Neural cell (in vitro differentiated cells): ENCODE measurements around the gene EP400.

Experiments
- EP300 ChIP-seq: fragments of 450-650 bp; conservative IDR thresholded peaks from 2 replicates; pipeline ENCODE4 v1.6.1; 2014; ENCODE audit warnings: antibody characterized with exemption, mild to moderate bottlenecking, moderate library complexity; ENCODE audit not compliant: poor library complexity, severe bottlenecking
- EZH2 ChIP-seq: fragments of 200-600, 300-800 bp; shearing (Covaris generic), sonication (generic); IDR thresholded peaks from 2 replicates; pipeline ENCODE4 v1.6.1; 2014; ENCODE audit warnings: antibody characterized with exemption, low read length, borderline replicate concordance, mild to moderate bottlenecking; ENCODE audit not compliant: insufficient read depth, poor library complexity, severe bottlenecking
- MXI1 ChIP-seq: fragments of 450-650 bp; conservative IDR thresholded peaks from 2 replicates; pipeline ENCODE4 v1.6.1; 2014; ENCODE audit warnings: antibody characterized with exemption, mild to moderate bottlenecking; ENCODE audit not compliant: poor library complexity, severe bottlenecking
- POLR2AphosphoS5 ChIP-seq: IDR thresholded peaks from 2 replicates; pipeline ENCODE4 v1.6.1; 2012
- RAD21 ChIP-seq: fragments of 450-650 bp; conservative IDR thresholded peaks from 2 replicates; pipeline ENCODE4 v1.6.1; 2014; ENCODE audit warnings: antibody characterized with exemption, mild to moderate bottlenecking, moderate library complexity
- SMC3 ChIP-seq: fragments of 450-650 bp; conservative IDR thresholded peaks from 2 replicates; pipeline ENCODE4 v1.6.1; 2014; ENCODE audit warnings: antibody characterized with exemption, mild to moderate bottlenecking, moderate library complexity; ENCODE audit not compliant: poor library complexity
- TAF1 ChIP-seq: IDR thresholded peaks from 2 replicates; pipeline ENCODE4 v1.6.1; 2012; ENCODE audit warnings: low read depth
- TF ChIP-seq, protein P1 (sequence below): fragments of 450-650 bp; IDR thresholded peaks from 2 replicates; pipeline ENCODE4 v1.5.1; 2014; ENCODE audit warnings: antibody characterized with exemption, mild to moderate bottlenecking, moderate library complexity; ENCODE audit not compliant: poor library complexity, severe bottlenecking
- TF ChIP-seq, protein P2 (sequence below): IDR thresholded peaks from 2 replicates; pipeline ENCODE4 v1.6.1; 2012; ENCODE audit warnings: borderline replicate concordance

- TF ChIP-seq, protein P1, sequence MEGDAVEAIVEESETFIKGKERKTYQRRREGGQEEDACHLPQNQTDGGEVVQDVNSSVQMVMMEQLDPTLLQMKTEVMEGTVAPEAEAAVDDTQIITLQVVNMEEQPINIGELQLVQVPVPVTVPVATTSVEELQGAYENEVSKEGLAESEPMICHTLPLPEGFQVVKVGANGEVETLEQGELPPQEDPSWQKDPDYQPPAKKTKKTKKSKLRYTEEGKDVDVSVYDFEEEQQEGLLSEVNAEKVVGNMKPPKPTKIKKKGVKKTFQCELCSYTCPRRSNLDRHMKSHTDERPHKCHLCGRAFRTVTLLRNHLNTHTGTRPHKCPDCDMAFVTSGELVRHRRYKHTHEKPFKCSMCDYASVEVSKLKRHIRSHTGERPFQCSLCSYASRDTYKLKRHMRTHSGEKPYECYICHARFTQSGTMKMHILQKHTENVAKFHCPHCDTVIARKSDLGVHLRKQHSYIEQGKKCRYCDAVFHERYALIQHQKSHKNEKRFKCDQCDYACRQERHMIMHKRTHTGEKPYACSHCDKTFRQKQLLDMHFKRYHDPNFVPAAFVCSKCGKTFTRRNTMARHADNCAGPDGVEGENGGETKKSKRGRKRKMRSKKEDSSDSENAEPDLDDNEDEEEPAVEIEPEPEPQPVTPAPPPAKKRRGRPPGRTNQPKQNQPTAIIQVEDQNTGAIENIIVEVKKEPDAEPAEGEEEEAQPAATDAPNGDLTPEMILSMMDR: no peak
- no peak for TF ChIP-seq EZH2
- TF ChIP-seq, protein P2, sequence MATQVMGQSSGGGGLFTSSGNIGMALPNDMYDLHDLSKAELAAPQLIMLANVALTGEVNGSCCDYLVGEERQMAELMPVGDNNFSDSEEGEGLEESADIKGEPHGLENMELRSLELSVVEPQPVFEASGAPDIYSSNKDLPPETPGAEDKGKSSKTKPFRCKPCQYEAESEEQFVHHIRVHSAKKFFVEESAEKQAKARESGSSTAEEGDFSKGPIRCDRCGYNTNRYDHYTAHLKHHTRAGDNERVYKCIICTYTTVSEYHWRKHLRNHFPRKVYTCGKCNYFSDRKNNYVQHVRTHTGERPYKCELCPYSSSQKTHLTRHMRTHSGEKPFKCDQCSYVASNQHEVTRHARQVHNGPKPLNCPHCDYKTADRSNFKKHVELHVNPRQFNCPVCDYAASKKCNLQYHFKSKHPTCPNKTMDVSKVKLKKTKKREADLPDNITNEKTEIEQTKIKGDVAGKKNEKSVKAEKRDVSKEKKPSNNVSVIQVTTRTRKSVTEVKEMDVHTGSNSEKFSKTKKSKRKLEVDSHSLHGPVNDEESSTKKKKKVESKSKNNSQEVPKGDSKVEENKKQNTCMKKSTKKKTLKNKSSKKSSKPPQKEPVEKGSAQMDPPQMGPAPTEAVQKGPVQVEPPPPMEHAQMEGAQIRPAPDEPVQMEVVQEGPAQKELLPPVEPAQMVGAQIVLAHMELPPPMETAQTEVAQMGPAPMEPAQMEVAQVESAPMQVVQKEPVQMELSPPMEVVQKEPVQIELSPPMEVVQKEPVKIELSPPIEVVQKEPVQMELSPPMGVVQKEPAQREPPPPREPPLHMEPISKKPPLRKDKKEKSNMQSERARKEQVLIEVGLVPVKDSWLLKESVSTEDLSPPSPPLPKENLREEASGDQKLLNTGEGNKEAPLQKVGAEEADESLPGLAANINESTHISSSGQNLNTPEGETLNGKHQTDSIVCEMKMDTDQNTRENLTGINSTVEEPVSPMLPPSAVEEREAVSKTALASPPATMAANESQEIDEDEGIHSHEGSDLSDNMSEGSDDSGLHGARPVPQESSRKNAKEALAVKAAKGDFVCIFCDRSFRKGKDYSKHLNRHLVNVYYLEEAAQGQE: no peak
- no peak for TF ChIP-seq EP300
- TF ChIP-seq POLR2AphosphoS5: no peak
- TF ChIP-seq RAD21: no peak
- TF ChIP-seq SMC3: no peak
- TF ChIP-seq TAF1: no peak
- no peak for TF ChIP-seq MXI1
Observed at GRCh38 chr12:132114667-132115066, 164.9 kb downstream of the EP400 start.
